AG20443 (cell line): ENCODE measurements around the gene CBX4.

Experiments
- DNase-seq: peaks from one replicate; pipeline ENCODE4 v3.0.0; 2012; ENCODE audit warnings: low spot score, mixed read lengths

CBX4 gene

DNA sequence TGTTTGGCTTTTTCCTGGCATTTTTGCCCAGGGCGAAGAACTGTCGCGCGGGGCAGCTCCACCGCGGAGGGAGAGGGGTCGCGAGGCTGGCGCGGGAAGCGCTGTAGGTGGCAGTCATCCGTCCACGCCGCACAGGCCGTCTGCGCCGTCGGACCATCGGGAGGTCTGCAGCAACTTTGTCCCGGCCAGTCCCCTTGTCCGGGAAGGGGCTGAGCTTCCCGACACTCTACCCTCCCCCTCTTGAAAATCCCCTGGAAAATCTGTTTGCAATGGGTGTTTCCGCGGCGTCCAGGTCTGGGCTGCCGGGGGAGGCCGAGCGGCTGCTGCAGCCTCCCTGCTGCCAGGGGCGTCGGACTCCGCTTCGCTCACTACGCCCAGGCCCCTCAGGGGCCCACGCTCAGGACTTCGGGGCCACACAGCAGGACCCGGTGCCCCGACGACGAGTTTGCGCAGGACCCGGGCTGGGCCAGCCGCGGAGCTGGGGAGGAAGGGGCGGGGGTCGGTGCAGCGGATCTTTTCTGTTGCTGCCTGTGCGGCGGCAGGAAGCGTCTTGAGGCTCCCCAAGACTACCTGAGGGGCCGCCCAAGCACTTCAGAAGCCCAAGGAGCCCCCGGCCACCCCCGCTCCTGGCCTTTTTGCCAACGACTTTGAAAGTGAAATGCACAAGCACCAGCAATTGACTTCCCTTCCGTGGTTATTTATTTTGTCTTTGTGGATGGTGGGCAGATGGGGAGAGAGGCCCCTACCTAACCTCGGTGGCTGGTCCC, 2.3 kb upstream of the CBX4 start:
- no peak for DNase-seq

GRCh38 chr17:79840989-79841286, 1.7 kb upstream of the CBX4 start:
- no peak for DNase-seq

DNA sequence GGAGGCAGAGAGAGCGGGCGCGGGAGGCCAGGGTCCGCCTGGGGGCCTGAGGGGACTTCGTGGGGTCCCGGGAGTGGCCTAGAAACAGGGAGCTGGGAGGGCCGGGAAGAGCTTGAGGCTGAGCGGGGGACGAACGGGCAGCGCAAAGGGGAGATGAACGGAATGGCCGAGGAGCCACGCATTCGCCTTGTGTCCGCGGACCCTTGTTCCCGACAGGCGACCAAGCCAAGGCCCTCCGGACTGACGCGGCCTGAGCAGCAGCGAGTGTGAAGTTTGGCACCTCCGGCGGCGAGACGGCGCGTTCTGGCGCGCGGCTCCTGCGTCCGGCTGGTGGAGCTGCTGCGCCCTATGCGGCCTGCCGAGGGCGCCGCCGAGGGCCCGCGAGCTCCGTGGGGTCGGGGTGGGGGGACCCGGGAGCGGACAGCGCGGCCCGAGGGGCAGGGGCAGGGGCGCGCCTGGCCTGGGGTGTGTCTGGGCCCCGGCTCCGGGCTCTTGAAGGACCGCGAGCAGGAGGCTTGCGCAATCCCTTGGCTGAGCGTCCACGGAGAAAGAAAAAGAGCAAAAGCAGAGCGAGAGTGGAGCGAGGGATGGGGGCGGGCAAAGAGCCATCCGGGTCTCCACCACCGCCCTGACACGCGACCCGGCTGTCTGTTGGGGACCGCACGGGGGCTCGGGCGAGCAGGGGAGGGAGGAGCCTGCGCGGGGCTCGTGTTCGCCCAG, 1.2 kb upstream of the CBX4 start:
- peak; percentile 39 for DNase-seq

DNA sequence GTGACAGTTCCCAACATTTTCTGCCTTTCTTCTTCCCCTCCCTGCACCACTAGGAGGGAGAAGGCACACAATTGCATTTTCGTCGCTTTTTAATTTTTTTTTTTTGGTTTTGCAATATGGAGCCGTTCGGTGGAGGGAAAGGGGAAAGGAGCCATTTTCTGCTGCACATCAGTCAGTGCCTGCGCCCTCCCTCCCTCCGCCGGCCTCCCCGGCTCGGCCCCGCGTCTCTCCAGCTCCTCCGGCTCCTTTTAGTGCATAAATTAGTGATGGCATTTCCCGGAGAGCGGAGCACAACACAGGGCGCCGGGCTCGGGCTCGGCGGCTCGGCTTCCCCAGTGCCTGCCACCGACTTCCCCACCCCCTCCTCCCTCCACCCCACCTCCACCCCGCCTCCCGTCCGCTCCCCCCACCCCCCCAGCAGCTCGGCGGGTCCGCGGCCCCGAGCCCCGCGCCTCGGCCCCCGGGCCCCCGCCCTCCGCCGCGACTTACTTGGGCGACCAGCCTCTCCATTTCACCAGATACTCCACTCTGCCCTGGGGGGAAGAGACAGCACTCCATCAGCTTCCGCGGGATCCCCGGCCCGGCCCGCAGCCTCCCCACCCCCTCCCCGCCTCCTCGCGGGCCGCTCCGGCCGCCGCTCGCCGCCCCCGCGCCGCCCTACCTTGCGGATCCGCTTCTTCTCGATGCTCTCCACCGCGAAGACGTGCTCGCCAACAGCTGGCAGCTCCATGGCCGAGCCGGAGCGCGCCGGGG, 542 bp downstream of the CBX4 start:
- peak; percentile 56 for DNase-seq

DNA sequence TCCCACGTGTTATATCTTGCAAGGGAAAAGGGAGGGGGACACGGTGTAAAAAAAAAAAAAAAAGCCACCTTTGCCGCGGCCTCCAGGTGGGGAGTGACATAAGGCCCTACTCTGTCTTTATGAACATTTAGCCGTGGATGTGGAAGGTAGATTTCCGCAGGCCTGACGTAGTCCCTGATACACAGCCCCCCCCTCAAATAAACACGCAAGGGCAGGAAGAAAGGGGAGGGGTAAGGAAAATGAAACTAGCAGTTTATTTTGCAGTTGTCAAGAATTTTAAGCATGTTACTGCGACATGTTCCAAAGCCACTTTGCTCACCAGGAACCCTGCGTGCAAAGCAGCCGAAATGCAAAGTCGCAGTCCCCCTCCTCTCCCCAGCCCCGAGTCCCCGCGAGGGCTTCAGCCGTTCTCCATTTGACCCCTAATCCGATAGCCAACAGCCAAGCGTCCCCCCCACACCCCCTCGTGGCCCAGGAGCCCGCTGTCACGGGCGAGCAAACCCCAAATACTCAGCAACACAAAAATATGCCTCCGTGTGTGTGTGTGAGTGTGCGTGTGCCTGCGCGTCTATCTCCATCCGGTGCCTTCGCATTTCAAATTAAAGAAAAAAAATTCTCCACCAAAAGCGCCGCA, 1.2 kb downstream of the CBX4 start:
- DNase-seq, result no peak

GRCh38 chr17:79836972-79837887, 2.0 kb downstream of the CBX4 start:
- peak; percentile 56 for DNase-seq

DNA sequence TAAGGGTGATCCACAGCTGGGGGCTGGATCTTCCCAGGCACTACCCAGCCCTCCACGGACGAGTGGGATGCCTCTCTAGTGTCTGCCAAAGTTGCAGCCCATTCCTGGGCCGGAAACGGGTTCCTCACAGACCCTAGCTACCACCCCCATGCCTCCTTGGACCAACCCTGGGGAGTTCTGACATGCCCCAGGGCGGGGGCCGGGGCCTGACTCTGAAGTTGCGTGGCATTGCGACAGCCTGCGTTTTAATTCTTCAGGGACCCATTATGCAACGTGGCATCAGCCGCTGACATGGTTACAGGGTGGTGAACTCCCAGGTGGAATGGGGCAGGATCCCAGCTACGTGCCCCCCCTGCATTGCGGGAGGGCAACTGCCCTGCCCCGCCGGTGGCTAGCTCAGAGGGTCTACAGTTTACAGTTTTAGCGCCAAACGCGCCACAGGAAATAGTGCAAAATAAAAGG, 2.7 kb downstream of the CBX4 start:
- no peak for DNase-seq

DNA sequence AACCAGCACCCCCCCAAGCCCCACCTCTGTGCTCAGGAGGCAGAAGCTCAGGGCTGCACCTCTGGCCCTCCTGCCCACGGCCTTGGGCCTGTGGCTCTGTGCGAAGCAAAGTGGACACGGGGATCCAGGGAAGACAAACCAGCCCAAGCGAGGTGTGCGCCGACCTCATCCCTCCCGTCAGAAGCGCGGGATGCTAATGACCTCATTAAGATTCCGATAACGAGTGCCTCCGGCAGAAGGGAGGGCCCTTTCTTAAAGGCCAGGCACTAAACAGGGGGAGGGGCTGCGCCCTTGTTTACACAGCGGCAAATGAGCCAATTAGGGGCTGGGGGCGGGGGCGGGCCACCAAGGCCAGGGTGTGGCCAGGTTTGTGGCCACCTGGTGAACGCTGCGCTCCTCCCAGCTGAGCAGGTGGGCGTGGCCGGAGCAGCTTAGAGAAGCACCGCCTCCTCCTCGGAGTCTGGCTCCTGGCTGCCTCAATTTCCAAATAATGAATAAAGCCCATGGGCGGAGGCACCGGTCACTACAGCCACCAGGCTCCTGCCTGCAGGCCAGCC, 3.2 kb downstream of the CBX4 start:
- no peak for DNase-seq

DNA sequence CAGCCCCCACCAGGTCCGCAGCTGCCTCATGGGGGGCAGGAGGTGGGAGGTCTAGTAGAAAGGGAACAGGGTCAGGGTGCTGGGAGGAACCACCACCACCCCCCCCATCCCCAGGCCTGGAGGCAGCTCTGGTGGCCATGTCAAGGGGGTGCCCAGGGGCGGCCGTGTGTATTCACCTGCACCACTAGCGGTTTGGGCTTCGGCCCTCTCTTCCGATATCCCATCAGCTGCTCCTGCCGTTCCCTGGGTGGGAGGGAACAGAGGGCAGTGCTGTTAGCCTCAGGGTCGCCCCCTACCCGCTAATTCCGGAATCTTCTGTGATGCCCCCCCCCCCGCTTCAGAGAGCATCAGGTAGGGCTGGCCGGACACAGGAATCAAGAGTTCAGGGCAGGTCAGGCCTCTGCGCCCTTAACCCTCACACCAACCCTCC, 3.8 kb downstream of the CBX4 start:
- no peak for DNase-seq

- DNase-seq, result no peak
These were observed 4.4 kb downstream of the CBX4 start for GRCh38 chr17:79834565-79835469.

DNA sequence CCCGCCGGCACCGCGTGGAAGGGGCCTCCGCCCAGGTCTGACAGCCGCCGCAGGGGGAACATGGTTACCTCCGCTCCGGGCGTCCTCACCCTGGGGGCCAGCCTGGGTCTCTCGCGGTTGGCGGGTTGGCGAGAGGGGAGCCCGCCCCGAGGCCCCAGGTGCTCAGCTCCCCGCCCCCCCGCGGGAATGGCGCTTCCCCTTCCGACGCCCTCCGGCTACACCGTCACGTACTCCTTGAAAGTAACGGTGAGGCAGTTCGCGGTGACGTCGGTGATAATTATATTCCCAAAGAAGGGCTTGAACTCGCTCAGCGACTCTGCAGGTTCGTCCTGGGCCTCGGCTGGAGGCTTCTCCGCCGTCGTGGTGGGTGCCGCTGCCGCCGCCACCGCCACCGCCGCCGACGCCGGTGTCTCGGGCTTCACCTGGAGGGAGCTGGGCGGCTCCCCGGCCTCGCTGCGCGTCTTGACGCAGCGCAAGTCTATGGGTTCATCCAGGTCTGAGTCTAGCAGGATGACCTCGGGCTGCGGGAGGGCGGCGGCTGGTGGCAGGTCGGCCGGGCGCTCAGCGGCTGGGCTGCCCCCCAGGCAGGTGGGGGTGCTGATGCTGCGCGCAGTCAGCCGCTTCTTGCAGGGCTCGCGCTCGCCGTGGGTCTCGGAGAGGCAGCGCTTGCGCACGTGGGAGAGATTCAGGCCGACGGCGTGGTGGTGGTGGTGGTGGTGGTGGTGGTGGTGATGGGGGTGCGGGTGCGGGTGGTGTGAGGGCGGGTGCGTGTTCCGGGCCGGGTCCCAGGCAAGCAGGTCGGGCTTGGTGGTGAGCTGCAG, 5.3 kb downstream of the CBX4 start:
- DNase-seq, result no peak

GRCh38 chr17:79833110-79833450, 6.2 kb downstream of the CBX4 start:
- no peak for DNase-seq

DNA sequence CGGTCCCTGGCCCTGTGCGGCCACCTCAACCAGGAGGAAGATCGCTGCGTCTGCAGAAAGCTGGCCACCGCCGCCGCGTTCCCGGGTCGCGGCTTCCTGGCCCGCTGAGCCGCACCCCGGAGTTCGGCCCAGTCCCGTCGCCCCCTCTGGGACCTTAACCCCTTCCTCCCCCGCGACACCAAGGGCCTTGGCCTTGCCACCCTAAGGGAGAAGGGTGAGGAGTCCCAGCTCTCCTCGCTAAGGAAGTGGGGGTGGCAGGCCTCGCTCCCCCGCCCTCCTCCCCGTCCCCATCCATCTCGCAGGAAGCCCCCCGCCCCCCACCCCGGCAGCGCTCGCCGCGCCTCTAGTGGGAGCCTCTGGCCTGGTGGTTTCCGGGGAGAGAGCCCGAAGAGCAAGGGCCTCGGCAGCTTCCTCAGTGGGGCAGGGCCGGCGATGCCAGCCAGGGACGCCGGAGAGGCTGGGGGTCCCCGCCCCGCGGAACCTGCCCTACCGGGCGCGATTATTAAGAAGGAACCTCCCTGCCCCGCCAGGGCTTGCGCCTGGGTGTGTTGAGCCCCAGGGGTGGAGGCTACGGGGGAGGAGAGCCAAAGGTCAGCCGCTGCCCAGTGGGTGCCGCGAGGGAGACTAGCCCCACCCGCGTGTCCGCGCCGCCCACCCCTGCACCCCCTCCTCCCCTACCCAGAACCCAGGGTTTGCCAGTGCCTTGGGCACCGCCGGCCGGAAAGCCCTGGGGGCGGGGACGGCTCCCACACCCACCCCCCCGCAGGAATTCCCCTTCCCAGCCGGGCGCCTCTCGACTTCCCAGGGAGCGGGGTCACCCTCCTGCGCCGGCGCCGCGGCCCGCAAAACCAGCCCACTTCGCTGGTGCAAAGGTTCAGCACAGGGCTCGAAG, 6.8 kb downstream of the CBX4 start:
- DNase-seq, result no peak

DNA sequence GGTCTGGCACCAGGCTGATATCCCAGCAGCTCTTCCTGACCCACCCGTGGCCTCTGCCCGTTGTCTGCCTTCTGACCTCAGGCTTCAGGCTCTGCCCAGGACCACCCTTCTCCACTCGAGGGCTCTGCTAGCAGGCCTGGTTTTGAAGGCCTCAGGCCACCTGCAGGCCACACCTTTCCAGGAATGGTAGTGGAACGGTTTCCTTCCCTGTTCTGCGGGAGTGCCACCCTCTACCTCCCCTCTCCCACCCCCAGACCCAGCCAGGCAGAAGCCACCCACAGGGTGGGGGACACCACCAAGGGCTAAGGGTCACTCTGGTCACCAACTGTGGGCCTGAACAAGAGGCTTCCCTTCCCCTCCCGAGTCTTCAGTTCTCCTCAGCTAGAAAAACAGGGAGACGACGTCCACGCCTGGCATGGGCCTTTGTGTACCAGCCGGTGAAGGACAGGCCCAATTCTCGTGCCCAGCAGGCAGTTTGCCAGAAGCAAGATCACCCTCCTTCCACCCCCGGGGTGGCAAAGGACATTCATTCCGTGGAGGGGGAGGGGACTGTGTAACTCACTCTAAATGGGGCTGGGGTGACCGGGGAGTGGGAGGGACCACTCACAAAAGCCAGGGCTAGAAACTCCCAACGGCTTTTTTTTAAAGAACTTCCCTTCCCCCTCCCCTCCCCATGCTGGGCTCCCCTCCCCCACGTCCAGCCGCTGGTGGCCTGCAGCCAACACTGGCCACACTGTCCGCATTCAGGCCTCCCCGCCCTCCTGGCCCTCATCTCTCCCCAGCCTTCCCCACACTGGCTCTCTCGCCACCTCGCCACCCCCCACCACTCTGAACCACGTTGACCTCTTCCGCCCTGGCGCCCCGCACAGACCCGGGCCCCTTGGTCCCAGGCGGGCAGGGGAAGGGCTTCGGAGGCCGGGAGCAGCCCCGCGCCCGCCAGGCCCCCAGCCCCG, 7.7 kb downstream of the CBX4 start:
- DNase-seq, result no peak

- DNase-seq, result no peak
These were observed 8.4 kb downstream of the CBX4 start for GRCh38 chr17:79830763-79831264.

GRCh38 chr17:79830303-79830702, 8.9 kb downstream of the CBX4 start:
- no peak for DNase-seq

- DNase-seq, result no peak
These were observed 9.8 kb downstream of the CBX4 start for GRCh38 chr17:79829457-79829856.
